NCI-H2081 treated with DMSO at 0.1 percent for 48 hours (cell line): ENCODE measurements around the gene NARF.
A peak's percentile ranks its signal among the peaks of the same experiment; 100 is the strongest.
"Not testable (repeated sequence)": the region's sequence is repeated elsewhere in the genome, so short reads cannot be mapped to it uniquely, and the experiment has no call there.

ENCODE experiments used
- DNase-seq: peaks from one replicate; lab custom pipeline; 2025; lab: John Stamatoyannopoulos, UW

NARF gene

GRCh38 chr17:82446124-82446523 is 12.4 kb upstream of the NARF start:
- DNase-seq, result no peak

- no peak for DNase-seq
These were observed 11.9 kb upstream of the NARF start for GRCh38 chr17:82446649-82447048.

DNA sequence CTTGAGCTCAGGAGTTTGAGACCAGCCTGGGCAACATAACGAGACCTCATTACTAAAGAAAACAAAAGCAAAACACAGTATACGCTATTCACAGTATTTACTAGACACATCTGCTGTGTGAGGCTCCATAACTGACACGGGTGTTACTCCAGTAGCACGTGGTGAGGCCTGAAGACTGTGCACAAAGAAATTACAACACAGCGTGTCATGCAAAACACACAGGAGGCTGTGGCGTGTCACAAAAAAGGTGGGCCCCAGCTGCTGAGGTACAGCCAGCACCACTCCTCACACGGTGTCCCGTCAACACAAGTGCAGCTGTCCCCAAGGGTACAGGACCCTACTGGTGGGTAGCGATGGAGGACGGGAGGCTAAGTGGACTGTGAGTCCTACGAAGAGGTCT is 10.7 kb upstream of the NARF start:
- no peak for DNase-seq

DNA sequence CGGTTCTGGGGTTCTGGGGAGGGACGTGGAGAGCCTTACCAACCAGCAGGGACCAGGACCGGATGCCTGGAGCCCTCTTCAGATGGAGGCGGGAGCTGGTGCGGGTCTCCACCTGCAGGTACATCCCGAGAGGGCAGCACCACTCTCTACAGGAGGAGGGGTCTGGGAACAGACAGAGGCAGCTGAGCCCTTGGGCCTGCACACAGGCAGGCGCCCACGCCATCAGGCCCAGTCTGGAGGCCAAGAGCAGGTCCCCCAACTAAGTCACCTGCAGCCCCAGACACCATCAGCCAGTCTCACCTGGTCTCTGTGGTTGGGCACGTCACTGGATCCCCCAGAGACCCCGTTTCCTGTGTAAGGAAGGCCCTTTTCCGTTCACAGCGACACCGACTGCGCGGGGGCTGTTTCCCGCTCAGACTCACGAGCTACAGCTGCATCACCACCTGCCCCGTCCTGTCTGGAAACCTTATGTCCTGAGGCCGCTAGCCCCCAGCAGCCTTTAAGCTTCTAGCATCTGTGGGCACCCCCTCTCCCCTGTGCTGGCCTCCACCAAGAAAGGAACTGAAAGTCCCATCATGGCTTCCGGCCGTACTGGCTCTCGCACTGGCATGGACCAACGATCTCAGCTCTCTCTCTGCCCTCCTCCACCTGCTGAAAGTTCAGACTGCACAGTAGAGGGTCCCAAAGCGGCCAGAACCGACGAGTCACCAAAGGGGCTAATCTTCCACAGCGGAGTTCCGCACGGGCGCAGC is 9.2 kb upstream of the NARF start:
- DNase-seq, result no peak

DNA sequence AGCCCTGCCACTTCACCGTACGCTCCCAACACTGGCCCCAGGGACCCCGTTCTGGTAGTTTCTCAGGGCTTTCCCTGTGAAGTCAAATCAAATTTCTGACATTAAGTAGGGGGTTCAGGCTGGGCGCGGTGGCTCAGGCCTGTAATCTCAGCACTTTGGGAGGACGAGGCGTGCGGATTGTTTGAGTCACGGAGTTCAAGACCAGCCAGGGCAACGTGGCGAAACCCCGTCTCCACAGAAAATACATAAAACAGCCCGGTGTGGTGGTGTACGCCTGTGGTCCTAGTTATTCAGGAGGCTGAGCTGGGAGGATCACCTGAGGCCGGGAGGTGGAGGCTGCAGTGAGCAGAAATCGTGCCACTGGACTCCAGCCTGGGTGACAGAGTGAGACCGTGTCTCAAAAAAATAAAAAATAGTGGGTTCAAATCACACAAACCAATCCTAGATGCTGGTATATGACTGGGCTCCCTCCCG is 8.6 kb upstream of the NARF start:
- no peak for DNase-seq

DNA sequence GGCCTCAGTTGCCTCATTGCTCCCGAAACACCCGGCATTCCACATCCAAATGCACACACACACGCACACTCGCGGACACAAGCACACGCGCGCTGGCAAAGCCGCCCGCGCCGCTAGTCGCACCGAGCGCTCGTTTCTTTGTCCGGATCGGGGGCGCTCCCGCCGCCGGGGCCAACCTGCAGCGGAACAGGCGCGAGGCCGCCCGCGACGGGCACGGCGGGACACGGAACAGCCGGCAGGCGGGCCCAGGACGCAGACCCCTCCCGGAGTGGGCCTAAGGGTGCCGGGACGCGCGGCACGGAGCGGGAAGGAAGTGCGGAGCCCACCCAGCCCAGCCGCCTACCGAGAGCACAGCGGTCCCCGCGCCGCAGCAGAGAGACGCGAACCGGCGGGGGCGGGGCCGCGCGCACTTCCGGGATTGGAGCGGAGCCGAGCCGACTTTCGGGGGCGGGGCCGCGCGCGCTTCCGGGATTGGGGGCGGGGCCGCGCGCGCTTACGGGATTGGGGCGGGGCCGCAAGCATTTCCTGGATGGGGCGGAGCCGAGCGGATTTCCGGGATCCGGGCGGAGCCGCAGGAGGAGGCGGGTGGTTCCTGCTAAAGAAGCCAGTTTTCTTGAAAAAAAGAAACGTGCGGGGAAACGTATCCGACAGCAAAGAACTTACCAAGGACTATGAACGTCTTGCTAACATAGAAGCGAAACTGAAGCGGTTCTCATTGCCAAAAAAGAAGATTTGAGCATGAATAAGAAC is 8.0 kb upstream of the NARF start, which contains the start of gene CYBC1:
Gene CYBC1, minus strand, starts transcription at position 396 of the 750 bp plus-strand sequence. CDS start 1,498 bp downstream, outside the sequence.
- DNase-seq, result peak; percentile 31

- no peak for DNase-seq
These were observed 6.4 kb upstream of the NARF start for GRCh38 chr17:82452162-82452561.

DNA sequence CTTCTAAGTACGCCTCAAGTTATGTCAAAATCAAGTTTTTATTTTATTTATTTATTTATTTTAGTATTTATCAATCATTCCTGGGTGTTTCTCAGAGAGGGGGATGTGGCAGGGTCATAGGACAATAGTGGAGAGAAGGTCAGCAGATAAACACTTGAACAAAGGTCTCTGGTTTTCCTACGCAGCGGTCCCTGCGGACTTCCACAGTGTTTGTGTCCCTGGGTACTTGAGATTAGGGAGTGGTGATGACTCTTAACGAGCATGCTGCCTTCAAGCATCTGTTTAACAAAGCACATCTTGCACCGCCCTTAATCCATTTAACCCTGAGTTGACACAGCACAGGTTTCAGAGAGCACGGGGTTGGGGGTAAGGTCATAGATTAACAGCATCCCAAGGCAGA is 5.4 kb upstream of the NARF start:
- not testable (repeated sequence) for DNase-seq

GRCh38 chr17:82453706-82454105 is 4.8 kb upstream of the NARF start:
- DNase-seq, result not testable (repeated sequence)

DNA sequence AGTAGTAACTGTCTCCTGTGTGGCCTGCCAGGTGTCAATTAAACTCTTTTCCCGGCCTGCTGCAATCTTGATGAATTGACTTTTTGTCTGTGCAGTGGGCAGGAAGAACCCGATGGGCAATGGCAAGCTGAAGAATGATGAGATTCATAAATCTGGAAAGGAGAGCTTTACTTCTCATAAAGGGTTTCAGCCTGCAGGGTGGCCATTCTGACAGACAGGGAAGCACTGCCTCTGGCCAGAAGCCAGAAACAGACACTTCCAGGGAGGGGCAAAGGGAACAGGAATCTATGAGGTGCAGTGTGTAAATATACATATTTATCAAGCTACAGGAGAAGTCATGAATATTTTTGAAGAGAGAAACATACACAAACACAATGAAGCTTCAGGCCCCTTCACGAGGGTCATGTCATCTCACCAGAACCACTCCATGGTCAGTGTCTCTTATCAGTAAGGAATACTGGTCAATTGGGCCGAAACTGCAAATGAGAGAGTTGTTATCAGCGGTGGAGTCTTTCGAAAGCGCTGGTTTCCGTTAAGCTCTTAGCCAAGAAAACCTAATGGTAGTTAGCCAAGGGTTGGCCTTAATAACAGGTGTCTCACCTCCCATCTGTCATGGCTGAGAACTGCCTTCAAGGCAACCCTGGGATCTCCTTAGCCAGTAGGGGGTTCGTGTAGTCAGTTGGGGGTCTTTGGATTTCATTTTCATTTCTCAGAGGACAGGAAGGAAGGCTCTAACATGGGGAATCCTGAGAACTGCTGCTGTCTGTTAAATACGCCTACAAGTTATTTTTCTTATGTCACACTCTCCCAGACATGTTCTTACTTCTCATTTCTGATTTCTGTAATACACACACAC is 1.2 kb upstream of the NARF start:
- DNase-seq, result no peak

DNA sequence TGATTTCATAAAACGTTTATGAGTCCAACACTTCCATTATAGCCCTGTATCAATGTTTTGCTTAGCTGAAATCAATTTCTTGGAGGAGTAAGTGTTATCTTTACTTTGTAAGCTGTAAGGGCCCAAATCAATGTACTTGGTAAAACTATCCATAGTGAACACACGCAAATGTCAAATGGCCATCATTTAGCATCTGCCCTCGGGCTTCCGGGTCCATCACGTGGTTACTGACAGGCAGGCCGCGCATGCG is 687 bp upstream of the NARF start:
- DNase-seq, result peak; percentile 84

- DNase-seq, result no peak
These were observed 414 bp downstream of the NARF start for GRCh38 chr17:82458885-82459424.

- DNase-seq, result not testable (repeated sequence)
These were observed 1.4 kb downstream of the NARF start for GRCh38 chr17:82459936-82460335.

DNA sequence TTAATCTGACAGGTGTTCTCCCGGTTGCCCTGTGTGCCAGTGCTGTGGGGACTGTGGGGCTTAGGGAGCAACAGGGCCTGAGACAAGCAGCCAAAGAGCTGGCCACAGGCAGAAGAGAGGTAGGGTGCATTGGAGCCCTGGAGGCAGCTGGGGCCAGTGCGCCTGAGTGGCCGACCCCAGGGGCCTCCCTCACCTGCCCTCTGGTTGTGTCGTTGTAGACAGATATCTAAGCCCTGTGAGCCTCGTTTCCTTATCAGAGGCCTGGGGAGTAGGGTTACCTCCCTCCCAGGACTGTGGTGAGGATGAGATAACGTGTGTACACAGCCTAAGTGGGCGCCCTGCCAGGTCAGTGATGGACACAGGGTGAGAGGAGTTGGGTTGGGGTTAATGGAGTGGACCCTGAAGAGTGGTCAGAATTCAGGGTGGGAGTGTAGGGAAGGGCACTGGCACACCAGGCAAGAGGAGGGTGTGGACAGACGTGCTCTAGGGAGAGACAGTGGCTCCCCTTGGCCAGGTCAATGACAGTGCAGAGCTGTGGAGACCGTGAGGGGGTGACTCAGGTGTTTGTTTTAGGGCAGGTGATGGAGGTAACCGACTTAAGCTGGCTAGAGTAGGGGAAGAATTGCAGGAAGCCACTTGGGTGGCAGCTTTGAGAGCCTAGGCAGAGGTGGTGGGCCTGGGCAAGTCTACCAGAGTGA is 3.4 kb downstream of the NARF start:
- no peak for DNase-seq

DNA sequence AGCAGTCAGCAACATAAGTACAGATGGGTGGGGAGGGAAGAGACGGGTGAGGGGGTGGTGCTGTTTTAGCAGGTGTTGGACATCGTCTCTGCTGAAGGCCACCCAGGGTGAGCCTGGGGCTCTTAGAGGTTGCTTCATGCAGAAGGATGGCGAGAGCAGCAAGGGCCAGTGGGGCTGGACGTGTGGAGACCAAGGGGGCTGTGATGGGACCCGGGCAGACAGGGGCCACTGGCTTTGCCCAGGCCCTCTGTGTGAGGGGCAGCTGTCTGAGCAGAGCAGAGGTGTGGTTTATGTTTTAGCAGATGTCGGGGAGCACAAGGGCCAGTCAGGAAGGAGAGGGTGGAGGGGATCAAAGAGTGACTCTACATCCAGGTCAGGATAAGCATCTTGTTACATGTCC is 4.8 kb downstream of the NARF start:
- DNase-seq, result no peak

- no peak for DNase-seq
These were observed 5.5 kb downstream of the NARF start for GRCh38 chr17:82463925-82464566.

DNA sequence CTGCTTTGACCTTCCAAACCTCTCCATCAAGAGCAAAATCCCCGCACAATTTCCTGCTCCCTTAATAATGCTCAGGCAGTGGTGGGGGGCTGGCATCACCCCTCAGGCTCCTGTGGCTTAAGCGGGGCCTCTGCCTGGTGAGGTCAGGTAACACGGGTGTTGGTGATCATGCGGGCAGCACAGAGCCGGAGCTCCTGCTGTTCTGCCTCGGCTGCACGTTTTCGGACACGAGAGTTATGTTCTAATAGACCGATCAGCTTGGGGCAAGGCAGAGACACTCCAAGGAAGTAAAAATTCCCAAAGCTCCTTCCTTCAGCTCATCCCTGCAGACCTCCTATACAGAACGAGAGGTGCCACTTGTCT is 6.0 kb downstream of the NARF start:
- no peak for DNase-seq

GRCh38 chr17:82465023-82465603 is 6.6 kb downstream of the NARF start:
- DNase-seq, result no peak

DNA sequence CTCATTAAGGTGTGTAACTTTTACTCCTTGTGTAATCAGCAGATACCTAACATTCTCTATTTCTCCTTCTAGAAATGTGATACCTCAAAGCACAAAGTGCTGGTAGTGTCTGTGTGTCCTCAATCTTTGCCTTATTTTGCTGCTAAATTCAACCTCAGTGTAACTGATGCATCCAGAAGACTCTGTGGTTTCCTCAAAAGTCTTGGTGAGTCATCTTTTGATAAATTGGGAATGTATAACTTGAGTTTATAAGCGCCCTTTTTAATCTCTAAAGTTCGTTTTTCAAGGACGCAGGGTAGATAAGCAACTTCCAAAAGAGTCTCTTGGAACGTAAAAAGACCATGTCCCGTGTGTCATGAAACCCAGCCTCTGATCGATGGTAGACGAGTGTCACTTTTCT is 10.2 kb downstream of the NARF start:
- DNase-seq, result no peak

- no peak for DNase-seq
These were observed 11.5 kb downstream of the NARF start for GRCh38 chr17:82470065-82470464.
